Smooth muscle cell of the umbilical artery (primary cell): ENCODE results near the gene CEBPG. TPM values are rescaled to one million over a fixed set of nuclear protein-coding genes. Genes with fewer than 3 reads are reported as not detected.

Experiments
- total RNA-seq: library from RNA; depleted of rRNA; stranded (reverse); fragments of >200 nt; gene quantifications from 2 replicates; pipeline ENCODE4 v1.2.3, GENCODE V29; 2014

The CEBPG gene
- total RNA-seq, result 31.8 and 41.0 TPM in 2 replicates

GRCh38 chr19:33373453-33374235 lies at the start of gene CEBPG:
TSS of gene CEBPG (plus strand) at chr19:33373709. CDS start at chr19:33379240, 5,531 bp downstream.

Other genes starting within 250 kb of the CEBPG start
- not detected in 2 replicates for gene WDR88, start 241.6 kb upstream of the CEBPG start, total RNA-seq
- 24.6 and 40.9 TPM in 2 replicates for gene LRP3, start 179.4 kb upstream of the CEBPG start, total RNA-seq
- gene SLC7A10, start 147.9 kb upstream of the CEBPG start, total RNA-seq, result not detected in 2 replicates
- 0.14 and 0.30 TPM in 2 replicates for gene CEBPA, start 71.2 kb upstream of the CEBPG start, total RNA-seq
- 48.4 and 49.0 TPM in 2 replicates for gene PEPD, start 148.1 kb downstream of the CEBPG start, total RNA-seq
- not detected in 2 replicates for gene CHST8, start 248.2 kb downstream of the CEBPG start, total RNA-seq